Measurements from ENCODE around the gene CFAP57.

The CFAP57 gene

GRCh38 chr1:43247256-43247921 lies 75.3 kb downstream of the CFAP57 start:
- no peak for DNase-seq (ENCODE audit: extremely low read depth, low read depth)
- TF ChIP-seq CTCF (IDR thresholded peaks at IDR 0.05; ENCODE audit: low read depth, low read length, missing control alignments) = no peak
- H3K4me3 ChIP-seq (replicated peaks; ENCODE audit: low read depth, low read length) = no peak overlapping the region

GRCh38 chr1:43250351-43250761 lies 78.2 kb downstream of the CFAP57 start:
- H3K4me3 ChIP-seq (replicated peaks; ENCODE audit: low read depth, low read length) = no peak overlapping the region
- no peak for TF ChIP-seq CTCF (IDR thresholded peaks at IDR 0.05; ENCODE audit: low read depth, low read length, missing control alignments)
- DNase-seq (ENCODE audit: extremely low read depth, low read depth) = no peak

GRCh38 chr1:43251024-43251423 lies 78.9 kb downstream of the CFAP57 start:
- no peak overlapping the region for H3K4me3 ChIP-seq (replicated peaks; ENCODE audit: low read depth, low read length)
- no peak for TF ChIP-seq CTCF (IDR thresholded peaks at IDR 0.05; ENCODE audit: low read depth, low read length, missing control alignments)
- no peak for DNase-seq (ENCODE audit: extremely low read depth, low read depth)

- DNase-seq (ENCODE audit: extremely low read depth, low read depth) = no peak
- no peak overlapping the region for H3K4me3 ChIP-seq (replicated peaks; ENCODE audit: low read depth, low read length)
- TF ChIP-seq CTCF (IDR thresholded peaks at IDR 0.05; ENCODE audit: low read depth, low read length, missing control alignments) = no peak
These were observed 80.1 kb downstream of the CFAP57 start for GRCh38 chr1:43252225-43252624.

GRCh38 chr1:43253173-43253572 lies 81.0 kb downstream of the CFAP57 start:
- DNase-seq (ENCODE audit: extremely low read depth, low read depth) = no peak
- H3K4me3 ChIP-seq (replicated peaks; ENCODE audit: low read depth, low read length) = no peak overlapping the region
- no peak for TF ChIP-seq CTCF (IDR thresholded peaks at IDR 0.05; ENCODE audit: low read depth, low read length, missing control alignments)

GRCh38 chr1:43253876-43254275 lies 81.7 kb downstream of the CFAP57 start:
- H3K4me3 ChIP-seq (replicated peaks; ENCODE audit: low read depth, low read length) = no peak overlapping the region
- DNase-seq (ENCODE audit: extremely low read depth, low read depth) = no peak
- no peak for TF ChIP-seq CTCF (IDR thresholded peaks at IDR 0.05; ENCODE audit: low read depth, low read length, missing control alignments)
